Neural cell (in vitro differentiated cells): ENCODE measurements around the gene FBRS. TPM values are rescaled to one million over a fixed set of nuclear protein-coding genes. Genes with fewer than 3 reads are reported as not detected.

Source experiments
- H2AFZ ChIP-seq: fragments of 200-600, 300-800 bp; sonication (generic), shearing (Covaris generic); 2 replicates; pipeline ENCODE4 v1.6.0; 2014; ENCODE audit warnings: low read depth, mild to moderate bottlenecking, antibody characterized with exemption, low read length, moderate library complexity
- H3F3A ChIP-seq: fragments of 200-600 bp; shearing (Covaris generic); 2 replicates; pipeline ENCODE4 v1.6.1; 2016; ENCODE audit warnings: mild to moderate bottlenecking, moderate library complexity, mixed read lengths, antibody characterized with exemption, low read length; ENCODE audit not compliant: insufficient read depth, poor library complexity, severe bottlenecking
- H3K27ac ChIP-seq: fragments of 200-600, 300-800 bp; sonication (generic), shearing (Covaris generic); 2 replicates; pipeline ENCODE4 v1.5.1; 2014; ENCODE audit warnings: mild to moderate bottlenecking, low read length, moderate library complexity
- H3K27me3 ChIP-seq: fragments of 300-800, 200-600 bp; sonication (generic), shearing (Covaris generic); 2 replicates; pipeline ENCODE4 v1.6.0; 2014; ENCODE audit warnings: mild to moderate bottlenecking, low read depth, low read length, moderate library complexity; ENCODE audit not compliant: insufficient read depth
- H3K36me3 ChIP-seq: fragments of 300-800, 200-600 bp; sonication (generic), shearing (Covaris generic); 2 replicates; pipeline ENCODE4 v1.5.1; 2014; ENCODE audit warnings: mild to moderate bottlenecking, antibody characterized with exemption, low read length, moderate library complexity; ENCODE audit not compliant: insufficient read depth
- H3K4me2 ChIP-seq: fragments of 300-800, 200-600 bp; sonication (generic), shearing (Covaris generic); 2 replicates; pipeline ENCODE4 v1.6.0; 2014; ENCODE audit warnings: mild to moderate bottlenecking, low read length
- H3K4me3 ChIP-seq: fragments of 300-800, 200-600 bp; sonication (generic), shearing (Covaris generic); 2 replicates; pipeline ENCODE4 v1.5.1; 2014; ENCODE audit warnings: mild to moderate bottlenecking, low read length, moderate library complexity
- H3K79me2 ChIP-seq: fragments of 200-600 bp; shearing (Covaris generic); replicated peaks from 2 replicates; pipeline ENCODE4 v1.6.0; 2014; ENCODE audit warnings: mild to moderate bottlenecking, low read length, moderate library complexity; ENCODE audit not compliant: insufficient read depth
- H3K9ac ChIP-seq: fragments of 300-800, 200-600 bp; sonication (generic), shearing (Covaris generic); 2 replicates; pipeline ENCODE4 v1.6.1; 2016; ENCODE audit warnings: mild to moderate bottlenecking, low read length, mixed read lengths
- H3K9me2 ChIP-seq: fragments of 200-600 bp; shearing (Covaris generic); 2 replicates; pipeline ENCODE4 v1.6.1; 2016; ENCODE audit warnings: mild to moderate bottlenecking, low read length, mixed read lengths; ENCODE audit not compliant: insufficient read depth
- H3K9me3 ChIP-seq: fragments of 200-600, 300-800 bp; sonication (generic), shearing (Covaris generic); 2 replicates; pipeline ENCODE4 v1.6.1; 2016; ENCODE audit warnings: mild to moderate bottlenecking, mixed run types, low read length, moderate library complexity, mixed read lengths
- H4K20me1 ChIP-seq: fragments of 200-600 bp; shearing (Covaris generic); 2 replicates; pipeline ENCODE4 v1.6.1; 2016; ENCODE audit warnings: mild to moderate bottlenecking, mixed run types; ENCODE audit not compliant: insufficient read depth
- EP300 ChIP-seq: fragments of 450-650 bp; conservative IDR thresholded peaks from 2 replicates; pipeline ENCODE4 v1.6.1; 2014; ENCODE audit warnings: antibody characterized with exemption, mild to moderate bottlenecking, moderate library complexity; ENCODE audit not compliant: poor library complexity, severe bottlenecking
- EZH2 ChIP-seq: fragments of 200-600, 300-800 bp; shearing (Covaris generic), sonication (generic); IDR thresholded peaks from 2 replicates; pipeline ENCODE4 v1.6.1; 2014; ENCODE audit warnings: antibody characterized with exemption, low read length, borderline replicate concordance, mild to moderate bottlenecking; ENCODE audit not compliant: insufficient read depth, poor library complexity, severe bottlenecking
- MXI1 ChIP-seq: fragments of 450-650 bp; conservative IDR thresholded peaks from 2 replicates; pipeline ENCODE4 v1.6.1; 2014; ENCODE audit warnings: antibody characterized with exemption, mild to moderate bottlenecking; ENCODE audit not compliant: poor library complexity, severe bottlenecking
- POLR2AphosphoS5 ChIP-seq: IDR thresholded peaks from 2 replicates; pipeline ENCODE4 v1.6.1; 2012
- RAD21 ChIP-seq: fragments of 450-650 bp; conservative IDR thresholded peaks from 2 replicates; pipeline ENCODE4 v1.6.1; 2014; ENCODE audit warnings: antibody characterized with exemption, mild to moderate bottlenecking, moderate library complexity
- SMC3 ChIP-seq: fragments of 450-650 bp; conservative IDR thresholded peaks from 2 replicates; pipeline ENCODE4 v1.6.1; 2014; ENCODE audit warnings: antibody characterized with exemption, mild to moderate bottlenecking, moderate library complexity; ENCODE audit not compliant: poor library complexity
- TAF1 ChIP-seq: IDR thresholded peaks from 2 replicates; pipeline ENCODE4 v1.6.1; 2012; ENCODE audit warnings: low read depth
- polyA plus RNA-seq: library from polyadenylated mRNA; depleted of rRNA; stranded (reverse); fragments of >200 nt; gene quantifications from 2 replicates; pipeline ENCODE4 v1.2.3, GENCODE V29; 2014
- TF ChIP-seq, protein P1 (sequence below): IDR thresholded peaks from 2 replicates; pipeline ENCODE4 v1.6.1; 2012; ENCODE audit warnings: borderline replicate concordance
- TF ChIP-seq, protein P2 (sequence below): fragments of 450-650 bp; IDR thresholded peaks from 2 replicates; pipeline ENCODE4 v1.5.1; 2014; ENCODE audit warnings: antibody characterized with exemption, mild to moderate bottlenecking, moderate library complexity; ENCODE audit not compliant: poor library complexity, severe bottlenecking

FBRS gene
- polyA plus RNA-seq, 1 donor from 2014 or later: 24.2 TPM

DNA sequence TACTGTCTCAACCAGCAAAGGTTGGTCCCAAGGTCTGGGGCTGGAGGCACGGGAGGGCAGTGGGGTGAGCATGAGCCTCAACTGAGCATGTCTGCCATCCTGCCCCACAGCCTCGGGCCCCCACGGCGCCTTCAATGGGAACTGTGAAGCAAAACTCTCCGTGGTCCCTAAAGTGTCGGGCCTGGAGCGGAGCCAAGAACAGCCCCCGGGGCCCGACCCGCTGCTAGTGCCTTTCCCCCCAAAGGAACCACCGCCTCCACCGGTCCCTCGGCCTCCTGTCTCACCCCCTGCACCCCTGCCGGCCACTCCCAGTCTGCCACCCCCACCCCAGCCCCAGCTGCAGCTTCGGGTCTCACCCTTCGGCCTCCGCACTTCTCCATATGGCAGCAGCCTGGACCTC, 4.2 kb downstream of the FBRS start:
- no peaks in the 10 kb centered on the region for H4K20me1 ChIP-seq
- H3K27ac ChIP-seq: no peak overlapping the region
- no peaks in the 10 kb centered on the region for H3K9me2 ChIP-seq
- H3K36me3 ChIP-seq: peaks cover 8% of the 10 kb centered on the region
- H3K9me3 ChIP-seq: no peaks in the 10 kb centered on the region
- TF ChIP-seq SMC3: no peak
- no peak for TF ChIP-seq POLR2AphosphoS5
- TF ChIP-seq, protein P1, sequence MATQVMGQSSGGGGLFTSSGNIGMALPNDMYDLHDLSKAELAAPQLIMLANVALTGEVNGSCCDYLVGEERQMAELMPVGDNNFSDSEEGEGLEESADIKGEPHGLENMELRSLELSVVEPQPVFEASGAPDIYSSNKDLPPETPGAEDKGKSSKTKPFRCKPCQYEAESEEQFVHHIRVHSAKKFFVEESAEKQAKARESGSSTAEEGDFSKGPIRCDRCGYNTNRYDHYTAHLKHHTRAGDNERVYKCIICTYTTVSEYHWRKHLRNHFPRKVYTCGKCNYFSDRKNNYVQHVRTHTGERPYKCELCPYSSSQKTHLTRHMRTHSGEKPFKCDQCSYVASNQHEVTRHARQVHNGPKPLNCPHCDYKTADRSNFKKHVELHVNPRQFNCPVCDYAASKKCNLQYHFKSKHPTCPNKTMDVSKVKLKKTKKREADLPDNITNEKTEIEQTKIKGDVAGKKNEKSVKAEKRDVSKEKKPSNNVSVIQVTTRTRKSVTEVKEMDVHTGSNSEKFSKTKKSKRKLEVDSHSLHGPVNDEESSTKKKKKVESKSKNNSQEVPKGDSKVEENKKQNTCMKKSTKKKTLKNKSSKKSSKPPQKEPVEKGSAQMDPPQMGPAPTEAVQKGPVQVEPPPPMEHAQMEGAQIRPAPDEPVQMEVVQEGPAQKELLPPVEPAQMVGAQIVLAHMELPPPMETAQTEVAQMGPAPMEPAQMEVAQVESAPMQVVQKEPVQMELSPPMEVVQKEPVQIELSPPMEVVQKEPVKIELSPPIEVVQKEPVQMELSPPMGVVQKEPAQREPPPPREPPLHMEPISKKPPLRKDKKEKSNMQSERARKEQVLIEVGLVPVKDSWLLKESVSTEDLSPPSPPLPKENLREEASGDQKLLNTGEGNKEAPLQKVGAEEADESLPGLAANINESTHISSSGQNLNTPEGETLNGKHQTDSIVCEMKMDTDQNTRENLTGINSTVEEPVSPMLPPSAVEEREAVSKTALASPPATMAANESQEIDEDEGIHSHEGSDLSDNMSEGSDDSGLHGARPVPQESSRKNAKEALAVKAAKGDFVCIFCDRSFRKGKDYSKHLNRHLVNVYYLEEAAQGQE: no peak
- no peak for TF ChIP-seq TAF1
- TF ChIP-seq EZH2: no peak
- no peak for TF ChIP-seq RAD21
- TF ChIP-seq, protein P2, sequence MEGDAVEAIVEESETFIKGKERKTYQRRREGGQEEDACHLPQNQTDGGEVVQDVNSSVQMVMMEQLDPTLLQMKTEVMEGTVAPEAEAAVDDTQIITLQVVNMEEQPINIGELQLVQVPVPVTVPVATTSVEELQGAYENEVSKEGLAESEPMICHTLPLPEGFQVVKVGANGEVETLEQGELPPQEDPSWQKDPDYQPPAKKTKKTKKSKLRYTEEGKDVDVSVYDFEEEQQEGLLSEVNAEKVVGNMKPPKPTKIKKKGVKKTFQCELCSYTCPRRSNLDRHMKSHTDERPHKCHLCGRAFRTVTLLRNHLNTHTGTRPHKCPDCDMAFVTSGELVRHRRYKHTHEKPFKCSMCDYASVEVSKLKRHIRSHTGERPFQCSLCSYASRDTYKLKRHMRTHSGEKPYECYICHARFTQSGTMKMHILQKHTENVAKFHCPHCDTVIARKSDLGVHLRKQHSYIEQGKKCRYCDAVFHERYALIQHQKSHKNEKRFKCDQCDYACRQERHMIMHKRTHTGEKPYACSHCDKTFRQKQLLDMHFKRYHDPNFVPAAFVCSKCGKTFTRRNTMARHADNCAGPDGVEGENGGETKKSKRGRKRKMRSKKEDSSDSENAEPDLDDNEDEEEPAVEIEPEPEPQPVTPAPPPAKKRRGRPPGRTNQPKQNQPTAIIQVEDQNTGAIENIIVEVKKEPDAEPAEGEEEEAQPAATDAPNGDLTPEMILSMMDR: no peak
- TF ChIP-seq EP300: no peak
- TF ChIP-seq MXI1: no peak
- no peak overlapping the region for H3K4me2 ChIP-seq
- H3K79me2 ChIP-seq: peaks cover 39% of the 10 kb centered on the region
- peaks cover 2% of the 10 kb centered on the region for H3F3A ChIP-seq
- H3K9ac ChIP-seq: no peak overlapping the region
- no peak overlapping the region for H3K4me3 ChIP-seq
- no peaks in the 10 kb centered on the region for H3K27me3 ChIP-seq
- no peak overlapping the region for H2AFZ ChIP-seq

DNA sequence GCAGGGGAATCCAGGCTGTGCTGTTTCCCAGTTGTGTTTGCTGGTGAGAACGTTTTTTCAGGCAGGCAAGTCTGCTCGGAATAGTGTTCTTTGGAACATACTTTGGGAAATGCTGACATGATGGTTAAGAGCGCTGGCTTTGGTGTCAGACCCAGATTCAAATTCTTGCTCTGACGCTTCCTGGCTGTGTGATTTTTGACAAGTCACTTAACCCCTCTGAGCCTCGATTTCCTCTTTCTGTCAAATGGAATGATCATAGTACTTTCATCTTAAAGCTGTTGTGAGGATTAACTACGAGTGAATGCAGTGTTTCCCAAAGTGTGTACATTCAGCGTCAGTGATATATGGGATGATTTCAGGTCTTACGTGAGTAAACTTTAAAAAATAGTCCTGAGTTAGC, 4.8 kb downstream of the FBRS start:
- Histone ChIP-seq H3K4me2 (no peak overlapping the region), H3K27ac (no peak overlapping the region), H3K4me3 (no peak overlapping the region), H3K79me2 (peaks cover 39% of the 10 kb centered on the region), H3K9me2 (no peaks in the 10 kb centered on the region), H3K36me3 (peaks cover 8% of the 10 kb centered on the region), H3F3A (no peaks in the 10 kb centered on the region), H2AFZ (no peak overlapping the region), H3K9ac (no peak overlapping the region), H3K9me3 (no peaks in the 10 kb centered on the region), H3K27me3 (no peaks in the 10 kb centered on the region), H4K20me1 (no peaks in the 10 kb centered on the region)
- TF ChIP-seq SMC3 (no peak), MXI1 (no peak), EP300 (no peak), RAD21 (no peak), POLR2AphosphoS5 (no peak), TAF1 (no peak), EZH2 (no peak)
- TF ChIP-seq, protein P2: no peak
- TF ChIP-seq, protein P1: no peak
